ENCODE measurements around the gene SLC9A9.

GRCh38 chr3:143469159-143469558 lies 379.1 kb downstream of the SLC9A9 start:
- TF ChIP-seq POLR2A (IDR thresholded peaks at IDR 0.05) (no peak), CTCF (IDR thresholded peaks at IDR 0.05) (no peak)

Measured in right lobe of liver (tissue), 4 donors.